ENCODE data around the gene PCDH7.

DNA sequence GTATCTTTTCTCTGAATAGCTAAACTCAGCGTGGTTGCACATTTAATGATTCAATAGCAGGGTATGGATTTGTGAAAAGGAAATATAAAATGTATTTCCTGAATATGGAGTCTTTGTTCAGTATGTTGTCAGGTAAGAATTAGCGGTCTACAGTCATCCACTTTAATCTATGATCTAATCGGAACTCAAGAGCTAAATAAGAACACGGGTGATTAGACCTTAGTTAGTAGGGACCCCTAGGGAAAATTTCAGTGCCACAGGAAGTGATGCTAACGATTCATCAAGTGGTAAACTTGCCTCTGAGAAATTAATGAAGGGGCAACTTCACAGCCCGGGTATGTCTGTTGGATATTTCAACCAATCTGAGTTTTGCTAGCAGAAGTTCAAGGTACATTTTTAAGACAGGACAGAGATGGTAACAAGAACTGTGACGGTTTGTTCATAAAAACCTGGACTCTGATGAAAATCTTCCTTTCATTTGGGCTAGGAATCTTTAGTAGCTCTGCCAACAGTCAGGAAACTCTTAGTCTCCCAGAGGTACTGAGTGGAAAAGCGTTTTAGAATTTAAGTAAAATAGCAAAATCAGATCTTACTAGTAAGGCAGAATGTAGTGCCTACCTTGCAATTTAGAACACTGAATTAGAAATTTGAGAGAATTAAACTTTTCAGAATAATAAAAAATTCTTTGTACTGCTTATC, 47.1 kb downstream of the PCDH7 start:
- TF ChIP-seq, protein P1, sequence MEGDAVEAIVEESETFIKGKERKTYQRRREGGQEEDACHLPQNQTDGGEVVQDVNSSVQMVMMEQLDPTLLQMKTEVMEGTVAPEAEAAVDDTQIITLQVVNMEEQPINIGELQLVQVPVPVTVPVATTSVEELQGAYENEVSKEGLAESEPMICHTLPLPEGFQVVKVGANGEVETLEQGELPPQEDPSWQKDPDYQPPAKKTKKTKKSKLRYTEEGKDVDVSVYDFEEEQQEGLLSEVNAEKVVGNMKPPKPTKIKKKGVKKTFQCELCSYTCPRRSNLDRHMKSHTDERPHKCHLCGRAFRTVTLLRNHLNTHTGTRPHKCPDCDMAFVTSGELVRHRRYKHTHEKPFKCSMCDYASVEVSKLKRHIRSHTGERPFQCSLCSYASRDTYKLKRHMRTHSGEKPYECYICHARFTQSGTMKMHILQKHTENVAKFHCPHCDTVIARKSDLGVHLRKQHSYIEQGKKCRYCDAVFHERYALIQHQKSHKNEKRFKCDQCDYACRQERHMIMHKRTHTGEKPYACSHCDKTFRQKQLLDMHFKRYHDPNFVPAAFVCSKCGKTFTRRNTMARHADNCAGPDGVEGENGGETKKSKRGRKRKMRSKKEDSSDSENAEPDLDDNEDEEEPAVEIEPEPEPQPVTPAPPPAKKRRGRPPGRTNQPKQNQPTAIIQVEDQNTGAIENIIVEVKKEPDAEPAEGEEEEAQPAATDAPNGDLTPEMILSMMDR (conservative IDR thresholded peaks at IDR 0.05; ENCODE audit: low read depth, low read length): no peak
- TF ChIP-seq EZH2phosphoT487 (IDR thresholded peaks at IDR 0.05; ENCODE audit: borderline replicate concordance, low read length): no peak

Data from PC-3 (cell line).